GM18498 (cell line): Measurements from ENCODE around the gene RNF224.

Source experiments
- ATAC-seq: cut with Tn5 transposase; IDR thresholded peaks from one replicate; pipeline ENCODE4 v1.9.1; 2021; ENCODE audit warnings: mild to moderate bottlenecking, moderate library complexity; ENCODE audit not compliant: unreplicated experiment

The RNF224 gene

DNA sequence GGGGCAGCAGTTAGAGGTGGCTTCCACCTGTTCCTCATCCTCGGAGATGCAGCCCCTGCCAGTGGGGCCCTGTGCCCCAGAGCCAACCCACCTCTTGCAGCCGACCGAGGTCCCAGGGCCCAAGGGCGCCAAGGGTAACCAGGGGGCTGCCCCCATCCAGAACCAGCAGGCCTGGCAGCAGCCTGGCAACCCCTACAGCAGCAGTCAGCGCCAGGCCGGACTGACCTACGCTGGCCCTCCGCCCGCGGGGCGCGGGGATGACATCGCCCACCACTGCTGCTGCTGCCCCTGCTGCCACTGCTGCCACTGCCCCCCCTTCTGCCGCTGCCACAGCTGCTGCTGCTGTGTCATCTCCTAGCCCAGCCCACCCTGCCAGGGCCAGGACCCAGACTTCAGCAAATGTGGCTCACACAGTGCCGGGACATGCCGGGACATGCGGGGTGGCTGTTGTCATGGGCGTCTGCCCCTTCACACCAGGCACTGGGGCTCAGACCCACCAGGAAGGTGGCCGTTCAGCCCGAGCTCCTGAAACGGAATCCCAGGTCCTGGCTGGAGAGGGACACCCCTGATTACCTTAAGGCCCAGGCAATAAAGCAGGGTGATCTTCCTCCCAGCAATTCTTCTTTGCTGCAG lies 1.5 kb upstream of the RNF224 start:
- ATAC-seq = no peak

DNA sequence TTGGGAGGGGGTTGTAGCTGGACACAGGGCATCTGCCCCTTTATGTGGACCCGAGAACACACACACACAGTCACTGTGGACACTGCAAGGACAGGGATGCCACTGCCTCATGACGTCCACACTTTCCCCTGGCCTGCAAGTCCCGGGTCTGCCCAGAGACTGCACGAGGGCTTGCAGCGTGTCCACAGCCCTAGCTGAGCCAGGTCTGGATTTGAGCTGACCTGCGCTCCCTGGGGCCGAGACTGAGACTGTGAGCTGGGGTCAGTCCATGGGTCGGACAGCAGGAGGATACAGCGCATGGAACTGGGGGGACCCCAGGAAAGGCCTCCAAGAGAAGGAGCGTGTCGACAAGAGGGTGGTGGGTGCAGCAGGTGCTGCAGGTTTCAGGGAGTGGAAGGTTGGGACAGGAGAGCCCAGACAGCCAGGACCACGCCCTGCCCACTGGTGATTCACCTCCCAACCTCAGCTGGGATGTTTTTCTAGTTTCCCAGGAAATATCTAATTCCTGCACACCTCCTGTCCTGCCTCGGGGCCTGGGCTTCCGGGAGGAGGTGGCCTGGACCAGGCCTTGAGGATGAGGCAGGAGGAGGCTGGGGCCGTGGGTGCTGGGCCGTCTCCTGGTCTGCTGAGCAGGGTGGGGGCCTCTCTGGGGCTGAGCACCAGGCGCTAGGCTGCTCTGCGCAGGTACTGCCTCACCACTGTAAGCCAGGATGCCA lies 806 bp upstream of the RNF224 start:
- ATAC-seq = no peak

DNA sequence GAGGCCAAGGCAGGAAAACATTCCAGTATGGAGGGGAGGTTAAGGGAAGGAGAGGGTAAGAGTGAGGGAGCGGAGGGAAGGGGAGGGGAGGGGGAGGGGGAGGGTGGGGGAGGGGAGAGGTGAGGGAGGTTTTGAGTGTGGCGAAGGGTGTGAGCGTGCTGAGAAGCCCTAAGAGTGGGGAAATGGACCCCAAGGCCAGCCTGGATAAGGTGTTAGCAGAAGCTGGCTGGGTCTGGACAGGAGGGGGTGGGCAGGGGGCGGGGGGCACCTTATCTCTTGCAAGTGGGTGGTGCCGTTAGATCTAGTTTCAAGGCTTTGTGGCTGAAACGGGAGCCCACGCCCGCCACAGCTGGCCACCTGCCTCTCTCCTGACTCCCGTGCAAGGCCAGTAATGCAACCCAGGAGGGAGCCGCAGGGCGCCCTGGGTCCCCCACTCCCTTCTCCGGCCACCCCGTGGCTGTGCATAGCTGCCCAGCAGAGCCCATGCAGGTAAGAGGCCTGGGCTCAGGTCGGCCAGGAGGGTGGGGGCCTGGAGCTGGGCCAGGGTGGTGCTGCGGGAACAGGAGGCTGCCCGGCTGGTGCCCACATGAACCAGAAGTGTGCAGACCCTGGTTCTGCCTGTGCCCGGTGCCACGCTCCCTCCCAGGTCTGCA lies 677 bp downstream of the RNF224 start:
- ATAC-seq = no peak

DNA sequence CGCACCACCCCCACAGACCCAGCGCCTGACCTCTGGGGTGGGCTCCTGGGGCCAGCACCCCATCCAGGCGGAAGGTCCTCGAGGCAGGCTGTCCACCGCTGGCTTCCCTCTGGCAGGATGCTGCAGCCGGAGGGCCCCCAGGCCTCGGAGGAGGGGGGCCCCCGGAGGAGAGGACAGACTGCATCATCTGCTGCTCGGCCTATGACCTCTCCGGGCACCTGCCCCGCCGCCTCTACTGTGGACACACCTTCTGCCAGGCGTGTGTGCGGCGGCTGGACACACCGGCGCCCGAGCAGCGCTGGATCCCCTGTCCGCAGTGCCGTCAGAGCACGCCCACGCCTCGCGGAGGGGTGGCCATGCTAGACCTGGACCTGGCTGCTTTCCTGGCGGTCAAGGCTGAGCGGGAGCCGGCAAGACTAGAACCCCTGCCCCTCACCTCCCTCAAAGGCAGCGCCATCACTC lies 1.2 kb downstream of the RNF224 start:
- ATAC-seq = no peak

DNA sequence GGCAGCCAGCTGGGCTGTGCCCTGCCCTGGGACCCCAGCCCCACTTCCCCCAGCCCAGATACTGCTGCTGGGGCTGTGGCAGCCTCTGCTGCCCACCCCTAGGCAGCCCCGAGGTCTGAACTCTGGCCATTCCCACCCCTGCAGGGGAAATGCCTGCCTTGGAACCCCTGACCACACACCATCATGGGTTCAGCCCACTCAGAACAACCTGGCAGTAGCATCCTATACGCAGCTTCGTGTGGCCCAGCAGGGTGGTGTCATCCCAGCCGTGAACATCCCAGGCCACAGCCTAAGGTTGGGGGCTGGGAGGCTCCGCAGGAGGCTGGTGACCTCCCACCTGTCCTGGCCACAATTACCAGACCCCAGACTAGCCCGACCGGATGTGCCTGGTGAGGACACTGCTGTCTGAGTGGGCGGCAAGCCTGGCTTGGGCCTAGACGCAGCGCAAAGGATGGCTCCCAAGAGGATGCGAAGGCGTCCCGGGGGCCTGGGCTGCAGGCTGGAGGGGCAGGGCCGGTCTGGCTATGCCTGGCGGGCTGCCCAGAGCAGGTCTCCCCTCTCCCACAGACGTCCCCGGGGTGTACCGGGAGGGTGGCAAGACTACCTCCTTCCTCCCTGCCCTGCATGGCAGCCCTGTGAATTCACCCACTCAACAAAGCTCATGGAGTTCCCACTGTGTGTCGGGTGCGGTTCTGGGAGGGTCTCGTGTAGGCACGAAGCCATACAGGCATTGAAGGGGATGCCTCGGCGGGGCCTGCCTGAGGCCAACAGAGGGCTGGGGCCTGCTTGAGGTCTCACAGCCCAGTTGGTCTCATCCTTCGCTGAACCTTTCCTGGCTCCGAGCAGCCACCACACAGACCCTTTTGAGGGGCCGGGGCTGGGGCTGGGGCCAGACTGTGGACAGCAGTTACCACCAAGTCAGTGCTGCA lies 1.9 kb downstream of the RNF224 start:
- ATAC-seq = no peak

DNA sequence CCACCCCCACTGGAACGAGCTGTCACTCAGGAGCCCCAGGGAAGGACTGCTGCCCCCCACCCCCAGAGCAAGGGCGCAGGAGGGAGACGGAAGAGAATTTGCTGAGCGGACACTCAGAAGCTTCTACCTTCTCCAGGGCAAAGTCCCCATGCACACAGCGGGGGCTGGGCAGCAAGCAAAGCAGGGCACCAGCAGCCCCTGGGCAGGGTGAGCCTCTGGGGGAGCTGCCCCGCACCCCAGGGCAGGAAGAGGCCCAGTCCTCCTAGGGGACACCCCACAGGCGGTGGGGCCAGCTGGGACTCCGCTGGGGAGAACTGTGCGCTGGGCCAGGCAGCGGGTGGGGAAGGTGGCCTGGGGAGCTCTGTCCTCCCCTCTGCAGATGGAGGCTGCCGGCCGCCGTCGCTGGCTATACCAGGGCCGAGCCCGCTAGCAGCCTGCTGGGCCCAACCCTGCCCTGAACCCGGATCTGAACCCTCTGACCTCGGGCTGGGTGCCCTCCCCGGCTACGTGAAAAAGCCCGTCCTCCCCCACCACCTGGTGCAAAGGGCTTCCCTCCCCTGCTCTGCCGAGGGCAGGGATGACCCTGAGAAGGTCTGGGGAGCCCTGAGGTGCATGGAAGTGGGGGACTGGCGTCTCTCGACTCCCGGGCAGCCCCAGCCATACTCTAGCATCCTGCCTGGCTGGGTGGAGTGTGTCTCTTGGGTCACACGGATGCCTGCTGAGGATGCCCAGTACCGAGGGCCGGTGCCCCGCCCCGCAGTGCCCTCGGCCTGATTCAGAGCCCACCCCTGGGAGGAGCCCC lies 2.8 kb downstream of the RNF224 start:
- ATAC-seq = no peak

DNA sequence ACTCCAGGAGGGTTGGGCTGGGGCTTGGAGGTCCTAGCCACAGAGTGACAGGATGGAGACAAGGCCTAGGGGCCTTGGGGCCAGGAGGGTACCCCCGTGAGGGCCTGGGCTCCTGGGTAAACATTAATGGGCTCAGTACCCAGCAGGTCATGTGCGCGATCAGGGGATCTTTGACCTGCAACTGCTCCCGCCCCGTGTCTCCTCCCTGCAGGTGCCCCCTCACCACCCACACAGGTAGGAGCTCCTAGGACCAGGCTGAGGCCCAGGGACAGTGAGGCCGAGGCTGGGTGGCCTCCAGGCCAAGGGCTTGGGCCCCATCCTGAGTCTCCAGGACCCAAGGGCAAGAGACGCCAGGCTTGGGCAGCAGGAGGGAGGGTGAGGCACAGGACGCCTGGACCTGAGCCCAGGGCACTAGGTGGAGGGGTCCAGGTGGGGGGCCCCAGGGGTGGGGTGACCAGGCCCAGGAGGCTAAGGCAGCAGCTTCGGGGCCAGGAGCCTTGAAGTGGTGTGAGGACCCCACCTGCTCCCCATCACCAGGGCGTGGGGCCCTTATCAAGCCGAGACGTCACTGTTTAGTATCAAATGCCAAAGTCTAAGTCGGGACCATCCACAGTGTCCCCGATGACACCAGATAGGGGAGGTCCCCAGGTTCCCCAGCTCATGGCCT lies 3.5 kb downstream of the RNF224 start, which contains the start of gene SLC34A3:
TSS of gene SLC34A3 (plus strand) at position 197 of the 667 bp plus-strand sequence. CDS start 802 bp downstream, outside the sequence.
- ATAC-seq = no peak

DNA sequence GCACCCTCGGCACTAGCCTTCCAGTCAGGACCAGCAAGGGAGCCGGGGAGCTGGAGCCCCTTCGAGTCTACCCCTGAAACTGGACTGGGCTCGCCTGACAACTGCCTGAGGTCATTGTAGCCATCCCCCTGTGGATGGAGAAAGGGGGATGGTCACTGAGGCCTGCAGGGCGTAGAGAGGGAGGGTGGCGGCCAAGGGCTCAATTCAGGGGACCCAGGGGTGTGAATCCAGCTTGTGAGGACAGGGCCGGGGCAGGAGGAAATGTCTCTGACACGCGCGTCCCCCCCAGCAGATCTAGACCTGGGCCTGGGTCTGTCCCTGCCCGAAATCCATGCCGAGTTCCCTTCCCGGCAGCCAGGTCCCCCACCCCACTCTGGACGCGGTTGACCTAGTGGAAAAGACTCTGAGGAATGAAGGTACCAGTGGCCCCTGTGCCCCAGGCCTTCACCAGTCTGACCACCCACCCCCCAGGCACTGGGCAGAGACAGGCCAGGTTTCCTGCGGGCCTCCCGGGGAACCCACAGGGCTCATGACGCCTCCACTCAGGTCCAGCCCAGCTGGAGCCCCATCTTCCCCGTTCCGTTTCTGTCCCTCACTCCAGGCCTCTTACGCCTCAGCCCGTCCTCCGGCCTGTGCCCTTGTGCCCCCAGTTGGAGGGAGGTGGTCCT lies 4.2 kb downstream of the RNF224 start:
- no peak for ATAC-seq

DNA sequence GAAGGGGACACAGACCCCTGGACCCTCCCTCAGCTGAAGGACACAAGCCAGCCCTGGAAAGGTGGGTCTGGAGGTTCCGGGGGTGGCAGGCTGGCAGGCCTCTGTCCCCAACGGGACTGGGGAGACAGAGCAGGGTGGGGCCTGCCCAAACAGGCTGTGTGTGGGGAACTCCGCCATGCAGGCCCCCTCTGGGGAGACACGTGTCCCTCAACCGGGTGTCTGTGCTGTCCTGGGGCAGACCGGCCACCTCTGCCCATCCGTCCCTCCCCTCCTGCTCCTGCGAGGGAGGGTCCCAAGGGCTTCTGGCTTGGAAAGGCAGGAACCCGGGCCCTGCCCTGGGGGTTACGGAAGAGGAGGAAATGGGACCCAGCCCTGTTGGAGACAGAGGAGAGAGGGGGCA lies 4.8 kb downstream of the RNF224 start:
- no peak for ATAC-seq

DNA sequence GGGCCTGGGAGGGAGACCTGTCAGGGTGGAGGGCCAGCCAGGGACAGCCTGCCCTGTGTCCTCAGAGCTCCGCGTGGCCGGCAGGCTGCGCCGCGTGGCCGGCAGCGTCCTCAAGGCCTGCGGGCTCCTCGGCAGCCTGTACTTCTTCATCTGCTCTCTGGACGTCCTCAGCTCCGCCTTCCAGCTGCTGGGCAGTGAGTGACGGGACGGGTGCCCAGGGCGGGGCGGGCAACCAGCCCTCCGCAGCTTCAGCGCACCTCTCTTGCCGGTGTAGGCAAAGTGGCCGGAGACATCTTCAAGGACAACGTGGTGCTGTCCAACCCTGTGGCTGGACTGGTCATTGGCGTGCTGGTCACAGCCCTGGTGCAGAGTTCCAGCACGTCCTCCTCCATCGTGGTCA lies 5.2 kb downstream of the RNF224 start:
- no peak for ATAC-seq

DNA sequence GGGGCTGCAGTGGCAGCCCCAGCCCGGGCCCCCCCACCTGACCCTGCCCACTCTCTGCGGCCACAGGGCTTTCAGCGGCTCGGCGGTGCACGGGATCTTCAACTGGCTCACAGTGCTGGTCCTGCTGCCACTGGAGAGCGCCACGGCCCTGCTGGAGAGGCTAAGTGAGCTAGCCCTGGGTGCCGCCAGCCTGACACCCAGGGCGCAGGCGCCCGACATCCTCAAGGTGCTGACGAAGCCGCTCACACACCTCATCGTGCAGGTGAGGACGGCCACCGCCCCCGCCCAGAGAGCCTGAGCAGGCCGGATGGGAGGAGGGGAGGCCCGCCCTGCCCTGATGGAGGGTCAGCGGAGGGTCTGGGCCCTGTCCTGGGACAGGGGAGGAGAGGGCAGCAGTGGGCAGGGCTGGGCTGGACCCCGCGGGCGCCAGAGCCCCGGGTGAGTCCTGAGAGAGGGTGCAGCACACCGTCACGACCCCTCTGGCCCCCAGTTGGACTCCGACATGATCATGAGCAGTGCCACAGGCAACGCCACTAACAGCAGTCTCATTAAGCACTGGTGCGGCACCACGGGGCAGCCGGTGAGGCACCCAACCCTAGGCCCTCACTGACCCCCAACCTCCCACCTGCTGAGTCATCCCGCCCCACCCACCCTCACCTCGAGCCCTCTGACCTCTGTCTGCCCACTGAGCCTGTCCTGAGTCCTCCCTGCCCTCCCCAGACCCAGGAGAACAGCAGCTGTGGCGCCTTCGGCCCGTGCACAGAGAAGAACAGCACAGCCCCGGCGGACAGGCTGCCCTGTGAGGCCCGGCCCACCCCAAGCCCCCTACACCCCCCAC lies 6.1 kb downstream of the RNF224 start:
- ATAC-seq = no peak

DNA sequence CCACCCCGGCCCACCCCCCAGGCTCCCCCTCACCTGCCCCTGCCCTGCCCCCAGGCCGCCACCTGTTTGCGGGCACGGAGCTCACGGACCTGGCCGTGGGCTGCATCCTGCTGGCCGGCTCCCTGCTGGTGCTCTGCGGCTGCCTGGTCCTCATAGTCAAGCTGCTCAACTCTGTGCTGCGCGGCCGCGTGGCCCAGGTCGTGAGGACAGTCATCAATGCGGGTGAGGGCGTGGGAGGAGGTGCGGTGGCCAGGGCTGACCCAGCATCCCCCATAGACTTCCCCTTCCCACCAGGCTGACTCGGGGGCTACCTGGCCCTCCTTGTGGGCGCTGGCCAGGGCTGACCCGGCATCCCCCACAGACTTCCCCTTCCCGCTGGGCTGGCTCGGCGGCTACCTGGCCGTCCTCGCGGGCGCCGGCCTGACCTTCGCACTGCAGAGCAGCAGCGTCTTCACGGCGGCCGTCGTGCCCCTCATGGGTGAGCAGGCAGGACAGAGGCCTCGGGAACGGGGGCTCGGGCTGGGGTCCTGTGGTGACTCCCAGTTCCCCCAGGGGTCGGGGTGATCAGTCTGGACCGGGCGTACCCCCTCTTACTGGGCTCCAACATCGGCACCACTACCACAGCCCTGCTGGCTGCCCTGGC lies 6.9 kb downstream of the RNF224 start:
- ATAC-seq = no peak

DNA sequence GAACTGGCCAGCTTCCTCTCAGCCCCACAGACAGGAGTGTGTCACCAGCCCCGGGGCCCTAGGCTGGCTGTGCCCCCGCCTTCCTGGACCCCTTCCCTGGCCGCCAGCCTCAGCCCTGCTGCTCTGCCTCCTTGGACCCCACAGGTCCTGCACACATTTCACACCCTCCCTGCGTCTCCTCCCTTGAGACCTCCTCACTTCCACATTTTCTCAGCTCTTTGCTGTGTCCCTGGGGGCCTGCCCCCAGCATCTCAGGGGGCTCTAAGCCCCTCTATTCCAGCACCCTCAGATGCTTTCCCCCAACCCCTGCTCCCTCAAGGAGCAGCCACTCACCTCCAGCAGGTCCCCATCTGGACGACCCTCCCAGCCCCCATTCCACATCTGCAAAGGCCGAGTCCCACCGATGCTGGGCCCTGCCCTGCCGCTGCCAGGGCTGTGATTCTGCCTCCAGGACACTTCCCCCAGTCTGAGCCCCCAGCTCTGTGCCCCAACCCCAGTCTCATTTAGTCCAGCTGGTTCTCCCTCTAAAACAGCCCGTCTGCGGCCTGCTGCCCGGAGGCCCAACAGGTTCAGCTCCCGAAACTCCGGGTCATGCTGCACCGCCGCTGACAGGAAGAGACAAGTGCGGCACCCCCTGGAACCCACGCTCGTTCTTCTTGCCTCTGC lies 7.6 kb downstream of the RNF224 start:
- ATAC-seq = no peak

DNA sequence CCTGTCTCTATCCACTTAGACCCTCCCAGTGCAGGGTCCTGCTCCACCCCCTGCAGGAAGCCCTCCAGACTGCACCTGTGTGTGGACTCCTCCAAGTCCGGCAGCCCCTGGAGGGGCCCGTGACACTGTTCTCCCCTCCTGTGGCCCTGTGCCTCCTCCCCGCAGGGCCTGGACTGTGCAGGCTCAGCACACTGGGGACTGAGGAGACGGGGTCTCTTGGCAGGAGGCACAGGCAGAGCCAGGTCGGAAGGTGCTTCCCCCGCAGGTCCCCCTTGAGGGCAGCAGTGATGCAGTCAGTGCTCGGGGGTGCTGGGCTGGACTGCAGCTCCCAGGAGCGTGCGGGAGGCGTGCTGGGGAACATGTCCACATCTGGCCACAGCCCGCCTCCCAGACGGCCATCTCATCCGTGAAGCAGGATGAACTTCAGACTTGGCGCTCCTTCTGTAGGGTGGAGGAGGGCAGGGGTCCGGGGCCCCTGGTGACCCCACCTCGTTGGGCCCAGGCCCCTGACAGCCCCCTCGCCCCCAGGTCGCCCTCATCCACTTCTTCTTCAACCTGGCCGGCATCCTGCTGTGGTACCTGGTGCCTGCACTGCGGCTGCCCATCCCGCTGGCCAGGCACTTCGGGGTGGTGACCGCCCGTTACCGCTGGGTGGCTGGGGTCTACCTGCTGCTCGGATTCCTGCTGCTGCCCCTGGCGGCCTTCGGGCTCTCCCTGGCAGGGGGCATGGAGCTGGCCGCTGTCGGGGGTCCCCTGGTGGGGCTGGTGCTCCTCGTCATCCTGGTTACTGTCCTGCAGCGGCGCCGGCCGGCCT lies 8.3 kb downstream of the RNF224 start:
- ATAC-seq = no peak

DNA sequence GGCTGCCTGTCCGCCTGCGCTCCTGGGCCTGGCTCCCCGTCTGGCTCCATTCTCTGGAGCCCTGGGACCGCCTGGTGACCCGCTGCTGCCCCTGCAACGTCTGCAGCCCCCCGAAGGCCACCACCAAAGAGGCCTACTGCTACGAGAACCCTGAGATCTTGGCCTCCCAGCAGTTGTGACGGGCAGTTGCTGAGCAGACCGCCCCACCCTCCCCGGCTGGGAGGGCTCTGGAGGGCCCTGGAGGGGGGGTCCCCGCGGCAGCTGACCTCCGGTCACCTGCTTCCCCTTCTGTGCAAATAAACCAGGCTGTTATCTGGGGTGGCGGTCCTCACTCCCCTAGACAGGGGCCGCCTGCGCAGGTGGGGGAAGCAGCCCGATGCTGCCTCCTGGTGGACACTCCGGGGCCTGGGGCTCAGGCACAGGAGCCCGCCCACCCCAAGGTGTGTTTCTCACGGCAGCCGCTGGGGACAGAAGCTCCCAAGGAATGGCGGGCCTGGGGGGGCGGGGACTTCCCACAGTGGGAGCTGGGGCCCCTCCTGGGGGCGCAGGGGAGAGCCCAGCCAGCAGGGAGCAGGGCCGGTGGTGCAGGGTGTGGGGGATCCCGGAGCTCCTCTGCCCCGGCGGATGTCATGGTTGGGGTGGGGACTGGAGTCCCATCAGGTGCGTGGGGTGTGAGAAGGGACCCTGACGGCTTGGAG lies 9.1 kb downstream of the RNF224 start:
- no peak for ATAC-seq

DNA sequence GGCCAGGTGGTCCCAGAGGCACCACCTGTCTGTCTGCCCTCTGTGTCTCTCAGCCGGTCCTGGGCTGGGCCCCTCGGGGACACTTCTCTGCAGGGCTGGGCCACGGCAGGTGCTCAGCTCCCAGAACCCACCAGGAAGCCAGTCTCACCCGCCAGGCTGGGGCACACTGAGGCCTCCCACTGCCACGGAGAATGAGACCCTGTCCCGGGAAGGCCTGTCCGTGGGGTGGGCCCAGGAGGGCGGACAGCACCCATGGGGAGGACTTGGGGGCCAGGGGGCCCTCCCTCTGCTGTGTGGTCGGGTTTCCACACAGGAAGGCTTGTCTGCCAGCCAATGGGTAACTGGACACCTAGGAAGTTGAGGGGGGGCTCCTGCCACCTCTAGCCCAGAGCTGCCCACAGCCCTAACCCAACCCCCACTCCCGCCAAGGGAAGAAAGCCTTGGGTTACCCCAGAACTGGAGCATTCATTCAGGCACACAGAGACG lies 9.7 kb downstream of the RNF224 start:
- ATAC-seq = no peak
